Thyroid gland (tissue), 4 donors: ENCODE results near the gene PSENEN. TPM values are rescaled to one million over a fixed set of nuclear protein-coding genes. Genes with fewer than 3 reads are reported as not detected.
A peak's percentile ranks its signal among the peaks of the same experiment; 100 is the strongest.

ENCODE experiments used
- DNase-seq, 2 donors: peaks; one replicate each; pipeline ENCODE4 v3.0.0-alpha.2; 2019
- H3K27ac ChIP-seq, 3 donors: fragments of 200-600 bp; sonication (generic); 1 replicate in 2 of 3; 2 replicates in 1 of 3; pipeline ENCODE4 v1.5.1; 2016 to 2019; ENCODE audit warnings: mild to moderate bottlenecking in 1 of 3, moderate library complexity in 1 of 3
- H3K27me3 ChIP-seq: fragments of 200-600 bp; sonication (generic); one replicate; pipeline ENCODE4 v1.5.1; 2019
- H3K36me3 ChIP-seq, 2 donors: fragments of 200-600 bp; sonication (generic); one replicate each; pipeline ENCODE4 v1.5.1; 2016 to 2019
- H3K4me1 ChIP-seq, 2 donors: fragments of 200-600 bp; sonication (generic); one replicate each; pipeline ENCODE4 v1.5.1; 2017 to 2019
- H3K4me3 ChIP-seq, 3 donors: fragments of 200-600 bp; sonication (generic); replicated peaks in 1 of 3; 1 replicate in 2 of 3; 2 replicates in 1 of 3; pipeline ENCODE4 v1.5.1; 2016; ENCODE audit warnings: mild to moderate bottlenecking in 1 of 3
- H3K9me3 ChIP-seq: fragments of 200-600 bp; sonication (generic); one replicate; pipeline ENCODE4 v1.5.1; 2017
- CTCF ChIP-seq, 6 experiments: fragments of 200-600 bp in 3 of 6; fragments of 450-650 bp in 3 of 6; sonication (generic) in 3 of 6; IDR thresholded peaks; one replicate each; pipeline ENCODE4 v1.5.1; 2016 to 2019; ENCODE audit warnings: antibody characterized with exemption in 6 of 6, mild to moderate bottlenecking in 2 of 6, inconsistent platforms in 1 of 6, moderate library complexity in 1 of 6
- POLR2A ChIP-seq, 2 donors: fragments of 450-650 bp; IDR thresholded peaks; one replicate each; pipeline ENCODE4 v1.6.1; 2017; ENCODE audit warnings: antibody characterized with exemption in 2 of 2, mild to moderate bottlenecking in 2 of 2, moderate library complexity in 1 of 2
- WGBS, 2 donors: methylation state at CpG; one replicate each; pipeline ENCODE4 v1.1.5; 2017; 5-methylcytosine and 5-hydroxymethylcytosine counted together
- intact Hi-C: fragments of 100-400 bp; cut with DNase I; formaldehyde crosslinking; loops from one replicate; pipeline ENCODE4 v1.15.1; 2023
- total RNA-seq, 4 donors: library from RNA; depleted of rRNA; stranded (reverse); fragments of >200 nt; gene quantifications; one replicate each; pipeline ENCODE4 v1.2.3, GENCODE V29; 2016

PSENEN gene
- total RNA-seq, 4 donors from 2014 or later: 34.0 to 73.8 (median 40.5) TPM

- Histone ChIP-seq H3K27me3 (no peaks in the 10 kb centered on the region), H3K27ac (no peak overlapping the region), H3K9me3 (no peaks in the 10 kb centered on the region), H3K4me3 (no peak overlapping the region), H3K4me1 (peaks cover 15% of the 10 kb centered on the region in 2 donors), H3K36me3 (peaks cover 22 to 26% of the 10 kb centered on the region in 2 donors)
- WGBS, 2 donors: 91 to 93% methylated on average over 36 to 37 of the region's 37 CpGs
- DNase-seq: no peak
- TF ChIP-seq POLR2A (IDR thresholded peaks at IDR 0.05) (no peak), CTCF (IDR thresholded peaks at IDR 0.05) (no peak)
- intact Hi-C loops: no loop called here
Observed at GRCh38 chr19:35738021-35738886, 7.2 kb upstream of the PSENEN start.

DNA sequence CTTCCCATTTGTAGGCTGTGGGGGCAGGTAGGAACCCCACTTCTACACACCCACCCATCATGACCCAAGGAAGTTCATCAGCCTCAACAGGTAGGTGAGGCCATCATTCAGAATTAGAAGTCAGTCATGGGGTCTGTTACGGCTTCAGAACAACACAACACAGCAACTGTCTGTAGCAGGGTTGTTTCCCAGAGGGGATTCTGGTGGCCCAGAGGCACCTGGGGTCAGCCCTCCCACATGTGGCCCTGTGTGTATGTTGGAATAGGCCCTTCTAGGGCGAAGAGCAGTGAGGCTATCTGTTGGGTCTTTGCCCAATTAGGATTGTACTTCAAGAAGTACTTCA is 6.6 kb upstream of the PSENEN start:
- Histone ChIP-seq H3K4me1 (peaks cover 15% of the 10 kb centered on the region in 2 donors), H3K36me3 (peaks cover 22 to 29% of the 10 kb centered on the region in 2 donors), H3K27ac (no peak overlapping the region), H3K27me3 (no peaks in the 10 kb centered on the region), H3K9me3 (no peaks in the 10 kb centered on the region), H3K4me3 (no peak overlapping the region)
- TF ChIP-seq POLR2A (IDR thresholded peaks at IDR 0.05) (no peak), CTCF (IDR thresholded peaks at IDR 0.05) (no peak)
- no peak for DNase-seq
- WGBS, 2 donors: 100% methylated on average over 1 to 2 of the region's 2 CpGs
- intact Hi-C loops: no loop called here

- 73 to 86% methylated on average over 20 to 26 of the region's 29 CpGs for WGBS, 2 donors
- H3K36me3 ChIP-seq: peaks cover 22 to 31% of the 10 kb centered on the region in 2 donors
- H3K4me3 ChIP-seq: peak overlapping the region in 1 of 3 donors; percentile 45
- peaks cover 20 to 21% of the 10 kb centered on the region in 2 donors for H3K4me1 ChIP-seq
- TF ChIP-seq POLR2A (IDR thresholded peaks at IDR 0.05): no peak
- TF ChIP-seq CTCF (IDR thresholded peaks at IDR 0.05): no peak
- H3K9me3 ChIP-seq: no peaks in the 10 kb centered on the region
- H3K27me3 ChIP-seq: no peaks in the 10 kb centered on the region
- DNase-seq: no peak
- intact Hi-C loops: no loop called here
- H3K27ac ChIP-seq: peak overlapping the region in 1 of 3 donors; percentile 48
Observed at GRCh38 chr19:35739275-35740107, 6.0 kb upstream of the PSENEN start.

DNA sequence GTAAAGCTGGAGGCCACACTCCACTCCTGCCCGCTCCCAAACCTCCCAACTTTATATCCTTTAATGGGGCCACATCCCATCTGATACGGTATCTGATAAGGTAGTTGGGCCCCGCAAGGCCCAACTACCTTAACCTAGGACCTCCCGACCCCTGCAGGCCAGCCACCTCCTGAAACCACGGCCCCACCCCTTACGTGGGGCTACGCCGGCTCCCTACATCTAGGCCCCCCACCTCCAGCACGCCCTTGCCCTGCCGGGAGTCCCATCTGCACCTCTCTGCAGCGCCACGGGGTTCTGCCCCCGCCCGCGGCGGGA is 5.4 kb upstream of the PSENEN start:
- peaks cover 20 to 24% of the 10 kb centered on the region in 2 donors for H3K4me1 ChIP-seq
- peak overlapping the region in 2 of 3 donors; percentile 29 to 48 for H3K27ac ChIP-seq
- DNase-seq: no peak
- H3K27me3 ChIP-seq: no peaks in the 10 kb centered on the region
- intact Hi-C loops: no loop called here
- peak overlapping the region in 2 of 3 donors; percentile 45 to 73 for H3K4me3 ChIP-seq
- TF ChIP-seq CTCF (IDR thresholded peaks at IDR 0.05) (no peak), POLR2A (IDR thresholded peaks at IDR 0.05) (no peak)
- H3K9me3 ChIP-seq: no peaks in the 10 kb centered on the region
- peaks cover 22 to 31% of the 10 kb centered on the region in 2 donors for H3K36me3 ChIP-seq
- WGBS, 2 donors: 3 to 20% methylated on average over 3 to 16 of the region's 16 CpGs
